ENCODE data around the gene ZC3H12C. TPM values are rescaled to one million over a fixed set of nuclear protein-coding genes. Genes with fewer than 3 reads are reported as not detected.
"Not testable (repeated sequence)": the region's sequence is repeated elsewhere in the genome, so short reads cannot be mapped to it uniquely, and the experiment has no call there.

Gene ZC3H12C
- total and polyA plus RNA-seq, 8 donors, result 1.5 to 9.5 (median 4.1) TPM

DNA sequence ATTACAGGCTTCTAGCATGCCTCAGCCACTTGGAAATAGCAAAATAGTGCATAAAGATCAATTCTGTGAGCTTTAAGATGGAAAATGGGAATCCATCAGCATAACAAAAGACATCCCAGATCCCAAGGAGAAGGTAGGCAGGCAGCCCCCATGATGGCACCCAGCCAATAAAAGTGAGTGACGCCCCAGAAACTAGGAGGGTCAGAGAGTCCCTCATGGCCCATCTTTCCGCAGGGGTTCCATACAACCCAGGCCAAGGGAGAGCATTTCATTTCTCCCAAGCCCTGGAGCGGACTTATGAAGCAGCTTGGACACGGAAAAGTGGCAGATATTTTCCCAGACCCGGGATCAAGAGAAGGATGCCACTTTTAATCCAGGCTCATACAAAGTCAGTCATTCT, 93.3 kb downstream of the ZC3H12C start:
- H3K9me3 ChIP-seq, result no peaks in the 10 kb centered on the region
- no peak overlapping the region for H3K27ac ChIP-seq
- no peak for DNase-seq
- no peaks in the 10 kb centered on the region for H3K27me3 ChIP-seq
- intact Hi-C loops (cut with DNase I), result no loop called here
- no peak overlapping the region for H3K4me3 ChIP-seq
- no peak for FAIRE-seq
- no peak for ATAC-seq
- 93 to 99% methylated on average over 5 of the region's 5 CpGs for WGBS, 2 donors
- H3K36me3 ChIP-seq, result no peaks in the 10 kb centered on the region
- TF ChIP-seq, protein P1, sequence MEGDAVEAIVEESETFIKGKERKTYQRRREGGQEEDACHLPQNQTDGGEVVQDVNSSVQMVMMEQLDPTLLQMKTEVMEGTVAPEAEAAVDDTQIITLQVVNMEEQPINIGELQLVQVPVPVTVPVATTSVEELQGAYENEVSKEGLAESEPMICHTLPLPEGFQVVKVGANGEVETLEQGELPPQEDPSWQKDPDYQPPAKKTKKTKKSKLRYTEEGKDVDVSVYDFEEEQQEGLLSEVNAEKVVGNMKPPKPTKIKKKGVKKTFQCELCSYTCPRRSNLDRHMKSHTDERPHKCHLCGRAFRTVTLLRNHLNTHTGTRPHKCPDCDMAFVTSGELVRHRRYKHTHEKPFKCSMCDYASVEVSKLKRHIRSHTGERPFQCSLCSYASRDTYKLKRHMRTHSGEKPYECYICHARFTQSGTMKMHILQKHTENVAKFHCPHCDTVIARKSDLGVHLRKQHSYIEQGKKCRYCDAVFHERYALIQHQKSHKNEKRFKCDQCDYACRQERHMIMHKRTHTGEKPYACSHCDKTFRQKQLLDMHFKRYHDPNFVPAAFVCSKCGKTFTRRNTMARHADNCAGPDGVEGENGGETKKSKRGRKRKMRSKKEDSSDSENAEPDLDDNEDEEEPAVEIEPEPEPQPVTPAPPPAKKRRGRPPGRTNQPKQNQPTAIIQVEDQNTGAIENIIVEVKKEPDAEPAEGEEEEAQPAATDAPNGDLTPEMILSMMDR (IDR thresholded peaks at IDR 0.05), result no peak
- peaks cover 0 to 11% (median 10%) of the 10 kb centered on the region in 3 donors for H3K4me1 ChIP-seq

GRCh38 chr11:110186867-110187266, 93.7 kb downstream of the ZC3H12C start:
- ATAC-seq (no peak), FAIRE-seq (no peak), DNase-seq (no peak)
- H3K9me3 ChIP-seq, result no peaks in the 10 kb centered on the region
- intact Hi-C loops (cut with DNase I), result no loop called here
- 76 to 89% methylated on average over 4 of the region's 4 CpGs for WGBS, 2 donors
- peaks cover 0 to 11% (median 10%) of the 10 kb centered on the region in 3 donors for H3K4me1 ChIP-seq
- no peaks in the 10 kb centered on the region for H3K36me3 ChIP-seq
- no peaks in the 10 kb centered on the region for H3K27me3 ChIP-seq
- no peak overlapping the region for H3K27ac ChIP-seq
- H3K4me3 ChIP-seq, result no peak overlapping the region
- TF ChIP-seq, protein P1 (IDR thresholded peaks at IDR 0.05), result no peak

DNA sequence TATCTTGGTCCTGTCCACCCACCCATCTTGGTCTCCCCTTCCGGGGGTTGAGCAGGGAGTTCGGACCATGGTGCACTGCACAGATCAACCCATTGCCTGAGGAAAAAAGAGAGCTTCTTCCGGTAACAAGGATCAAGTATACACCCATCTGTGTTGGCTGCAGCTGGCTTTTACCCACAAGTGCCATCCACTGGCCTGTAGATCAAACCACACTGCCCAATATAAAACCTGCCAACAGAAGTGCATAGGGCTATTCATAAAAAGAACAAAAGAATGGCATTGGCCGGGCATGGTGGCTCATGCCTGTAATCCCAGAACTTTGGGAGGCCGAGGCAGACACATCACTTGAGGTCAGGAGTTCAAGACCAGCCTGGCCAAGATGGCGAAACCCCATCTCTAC, 94.5 kb downstream of the ZC3H12C start:
- intact Hi-C loops (cut with DNase I), result no loop called here
- Histone ChIP-seq H3K4me1 (peaks cover 0 to 11% (median 10%) of the 10 kb centered on the region in 3 donors), H3K27me3 (no peaks in the 10 kb centered on the region), H3K27ac (no peak overlapping the region), H3K4me3 (no peak overlapping the region), H3K9me3 (no peaks in the 10 kb centered on the region), H3K36me3 (no peaks in the 10 kb centered on the region)
- DNase-seq, result no peak
- TF ChIP-seq, protein P1 (IDR thresholded peaks at IDR 0.05), result no peak
- WGBS, 2 donors, result 85 to 92% methylated on average over 6 of the region's 6 CpGs
- ATAC-seq, result no peak
- no peak for FAIRE-seq

- no peak for ATAC-seq
- Histone ChIP-seq H3K36me3 (no peaks in the 10 kb centered on the region), H3K27ac (no peak overlapping the region), H3K4me3 (no peak overlapping the region), H3K4me1 (no peaks in the 10 kb centered on the region), H3K9me3 (no peaks in the 10 kb centered on the region), H3K27me3 (no peaks in the 10 kb centered on the region)
- FAIRE-seq, result no peak
- DNase-seq, result no peak
- intact Hi-C loops (cut with DNase I), result no loop called here
- 81 to 89% methylated on average over 1 of the region's 1 CpG for WGBS, 2 donors
- TF ChIP-seq, protein P1 (IDR thresholded peaks at IDR 0.05), result no peak
Observed at GRCh38 chr11:110190885-110191284, 97.7 kb downstream of the ZC3H12C start.

DNA sequence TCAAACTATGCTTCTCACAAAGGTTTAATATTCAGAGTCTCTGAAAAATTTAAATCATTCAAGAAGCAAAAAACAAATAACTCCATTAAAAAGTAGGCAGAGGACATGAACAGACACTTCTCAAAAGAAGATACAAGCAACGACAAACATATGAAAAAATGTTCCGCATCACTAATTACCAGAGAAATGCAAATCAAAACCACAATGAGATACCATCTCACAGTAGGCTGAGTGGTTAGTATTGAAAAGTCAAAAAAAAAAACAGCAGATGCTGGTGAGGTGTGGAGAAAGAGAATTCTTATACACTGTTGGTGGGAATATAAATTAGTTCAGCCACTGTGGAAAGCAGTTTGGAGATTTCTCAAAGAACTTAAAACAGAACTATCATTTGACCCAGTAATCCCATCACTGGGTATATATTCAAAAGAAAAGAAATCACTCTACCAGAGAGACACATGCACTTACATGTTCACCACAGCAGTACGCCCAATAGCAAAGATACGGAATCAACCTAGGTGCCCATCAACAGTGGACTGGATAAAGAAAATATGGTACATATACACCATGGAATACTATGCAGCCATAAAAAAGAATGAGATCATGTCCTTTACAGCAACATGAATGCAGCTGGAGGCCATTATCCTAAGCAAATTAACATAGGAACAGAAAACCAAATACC, 99.6 kb downstream of the ZC3H12C start:
- H3K4me1 ChIP-seq; H3K27ac ChIP-seq; H3K27me3 ChIP-seq; H3K9me3 ChIP-seq; ATAC-seq; FAIRE-seq; H3K36me3 ChIP-seq; DNase-seq; H3K4me3 ChIP-seq; intact Hi-C loops (cut with DNase I): not testable (repeated sequence)
- WGBS, 2 donors, result 90 to 96% methylated on average over 4 of the region's 4 CpGs

- H3K4me3 ChIP-seq; H3K27ac ChIP-seq; H3K27me3 ChIP-seq; intact Hi-C loops (cut with DNase I); H3K36me3 ChIP-seq; FAIRE-seq; DNase-seq; H3K9me3 ChIP-seq; H3K4me1 ChIP-seq: not testable (repeated sequence)
- ATAC-seq, result peak in 2 of 4 donors; percentile 26 to 60
- 78 to 81% methylated on average over 10 of the region's 10 CpGs for WGBS, 2 donors
Observed at GRCh38 chr11:110194211-110194766, 101.1 kb downstream of the ZC3H12C start.
